Measurements from ENCODE around the gene ENAH.

Gene ENAH

GRCh38 chr1:225451340-225451739, 201.6 kb downstream of the ENAH start:
- ATAC-seq (replicated peaks), result no peak
- H3K27ac Mint-ChIP-seq, result peak overlapping the region in 1 of 2 donors; percentile 63
- no peaks in the 10 kb centered on the region for H3K27me3 Mint-ChIP-seq
- no peaks in the 10 kb centered on the region for H3K9me3 Mint-ChIP-seq
- peaks cover 13% of the 10 kb centered on the region for H3K36me3 Mint-ChIP-seq (ENCODE audit: insufficient read depth)
- no peak for DNase-seq
- no peak overlapping the region for H3K4me3 Mint-ChIP-seq
- H3K4me1 Mint-ChIP-seq (ENCODE audit: low read depth in 2 of 2), result peaks cover 39 to 40% of the 10 kb centered on the region in 2 donors

DNA sequence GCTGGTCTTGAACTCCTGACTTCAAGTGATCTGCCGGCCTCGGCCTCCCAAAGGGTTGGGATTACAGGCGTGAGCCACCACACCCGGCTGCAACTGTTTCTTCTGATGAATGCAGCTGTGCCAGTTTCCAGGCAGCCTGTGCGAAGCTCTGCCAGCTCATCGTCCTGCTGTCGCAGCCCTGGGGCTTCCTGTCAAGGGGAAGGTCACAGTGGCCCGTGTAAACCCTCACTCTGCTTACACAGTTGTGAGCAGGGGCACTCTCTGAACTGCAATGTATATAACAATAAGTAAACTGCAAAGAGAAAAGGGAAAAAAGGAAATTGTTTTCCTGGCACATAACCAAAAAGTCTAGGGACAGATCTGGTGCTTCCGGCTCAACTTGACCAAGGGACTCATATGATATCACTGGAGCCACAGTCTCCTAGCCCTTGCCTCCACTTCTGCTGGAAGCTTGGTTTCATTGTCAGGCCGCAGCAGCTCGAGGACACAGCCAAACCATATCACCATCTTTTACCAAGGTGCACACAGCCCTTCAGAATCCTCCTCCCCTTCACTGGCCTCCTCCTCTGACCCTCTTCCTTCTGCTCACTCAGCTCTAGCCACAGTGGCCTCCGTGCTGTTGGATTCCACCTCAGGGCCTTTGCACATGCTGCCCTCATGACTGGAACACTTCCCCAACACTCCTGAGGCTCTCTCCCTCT, 202.3 kb downstream of the ENAH start:
- no peaks in the 10 kb centered on the region for H3K9me3 Mint-ChIP-seq
- no peak for ATAC-seq (replicated peaks)
- DNase-seq, result no peak
- peaks cover 11% of the 10 kb centered on the region for H3K36me3 Mint-ChIP-seq (ENCODE audit: insufficient read depth)
- H3K4me1 Mint-ChIP-seq (ENCODE audit: low read depth in 2 of 2), result peaks cover 45 to 47% of the 10 kb centered on the region in 2 donors
- no peaks in the 10 kb centered on the region for H3K27me3 Mint-ChIP-seq
- peak overlapping the region in 1 of 2 donors; percentile 63 for H3K27ac Mint-ChIP-seq
- no peak overlapping the region for H3K4me3 Mint-ChIP-seq

DNA sequence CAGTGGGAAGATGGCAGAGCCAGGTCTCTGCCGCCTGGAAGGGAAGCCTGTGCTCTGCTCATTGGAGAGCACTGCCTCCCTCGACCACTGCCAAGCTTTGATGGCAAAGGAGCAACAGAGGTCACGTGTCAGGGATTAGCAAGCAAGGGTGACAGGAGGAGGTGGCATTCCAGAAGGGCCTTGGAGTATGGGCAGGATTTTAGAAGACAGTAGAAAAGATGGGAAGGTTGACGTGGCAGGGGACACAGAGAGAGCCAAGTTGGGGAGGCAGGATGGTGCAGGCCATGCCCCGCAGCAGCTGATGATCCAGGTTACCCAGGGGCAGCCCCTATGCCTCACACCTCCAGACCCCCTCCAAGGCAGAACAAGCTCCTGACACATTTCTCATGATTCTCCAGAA, 203.1 kb downstream of the ENAH start:
- H3K4me1 Mint-ChIP-seq (ENCODE audit: low read depth in 2 of 2), result peaks cover 50 to 51% of the 10 kb centered on the region in 2 donors

DNA sequence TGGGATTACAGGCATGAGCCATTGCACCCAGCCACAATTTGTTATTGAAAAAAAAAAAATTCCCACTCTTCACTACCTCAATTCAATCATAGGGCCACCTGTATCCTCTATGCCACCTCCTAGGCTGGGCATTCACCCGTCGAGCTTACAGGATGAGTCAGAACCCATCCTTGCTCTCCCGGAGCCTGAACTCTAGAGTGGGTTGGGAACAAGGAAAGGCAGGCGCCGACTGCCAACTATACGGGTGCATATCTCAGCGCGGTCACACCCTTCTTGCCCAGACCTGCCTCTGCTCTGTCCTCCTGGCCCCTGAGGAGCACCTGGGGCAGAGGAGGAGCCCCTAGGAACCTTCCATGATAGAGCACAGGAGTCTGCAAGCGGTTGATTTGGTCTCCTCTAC, 203.7 kb downstream of the ENAH start:
- Mint-ChIP-seq H3K4me1 (ENCODE audit: low read depth in 2 of 2) (peaks cover 51 to 52% of the 10 kb centered on the region in 2 donors), H3K27me3 (no peaks in the 10 kb centered on the region), H3K27ac (peak overlapping the region in 1 of 2 donors; percentile 41), H3K9me3 (no peaks in the 10 kb centered on the region), H3K4me3 (no peak overlapping the region), H3K36me3 (ENCODE audit: insufficient read depth) (peaks cover 16% of the 10 kb centered on the region)
- DNase-seq, result no peak
- ATAC-seq (replicated peaks), result no peak

More for the DNA sequence above, 203.1 kb downstream of the ENAH start:
- ATAC-seq (replicated peaks) (no peak), DNase-seq (no peak)
- Mint-ChIP-seq H3K27ac (no peak overlapping the region), H3K4me3 (no peak overlapping the region), H3K27me3 (no peaks in the 10 kb centered on the region), H3K9me3 (no peaks in the 10 kb centered on the region), H3K36me3 (ENCODE audit: insufficient read depth) (peaks cover 12% of the 10 kb centered on the region)

GRCh38 chr1:225448146-225448805, 204.6 kb downstream of the ENAH start:
- DNase-seq, result no peak
- H3K36me3 Mint-ChIP-seq (ENCODE audit: insufficient read depth), result peaks cover 18% of the 10 kb centered on the region
- no peaks in the 10 kb centered on the region for H3K9me3 Mint-ChIP-seq
- peaks cover 49% of the 10 kb centered on the region in 2 donors for H3K4me1 Mint-ChIP-seq (ENCODE audit: low read depth in 2 of 2)
- H3K4me3 Mint-ChIP-seq, result no peak overlapping the region
- H3K27ac Mint-ChIP-seq, result no peak overlapping the region
- ATAC-seq (replicated peaks), result no peak
- H3K27me3 Mint-ChIP-seq, result no peaks in the 10 kb centered on the region

DNA sequence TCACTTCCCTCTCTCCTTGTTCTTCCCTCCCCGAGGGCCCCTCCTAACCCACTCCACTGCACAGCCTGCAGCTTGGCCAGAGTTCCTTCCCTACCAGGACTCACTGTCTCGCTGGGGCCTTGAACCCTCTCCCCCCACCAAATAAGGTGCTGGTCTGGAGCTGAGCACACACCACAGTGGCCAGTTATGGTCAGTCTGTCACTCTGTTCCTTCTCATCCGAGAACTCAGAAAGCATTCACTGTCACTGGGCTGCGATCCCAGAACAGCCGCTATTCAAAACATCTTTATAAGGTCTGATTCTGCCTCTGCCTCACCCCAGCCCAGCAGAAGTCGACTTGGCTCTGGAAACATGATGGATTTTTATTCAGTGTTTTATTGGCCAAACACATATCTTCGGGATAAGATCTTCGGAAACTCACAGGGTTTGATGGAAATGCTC, 205.3 kb downstream of the ENAH start:
- Mint-ChIP-seq H3K27me3 (no peaks in the 10 kb centered on the region), H3K36me3 (ENCODE audit: insufficient read depth) (peaks cover 17% of the 10 kb centered on the region), H3K4me3 (peak overlapping the region in 1 of 2 donors; percentile 40), H3K27ac (peak overlapping the region in 1 of 2 donors; percentile 28), H3K9me3 (no peaks in the 10 kb centered on the region), H3K4me1 (ENCODE audit: low read depth in 2 of 2) (peaks cover 52 to 54% of the 10 kb centered on the region in 2 donors)
- ATAC-seq (replicated peaks), result no peak
- no peak for DNase-seq

- peak overlapping the region in 1 of 2 donors; percentile 28 for H3K27ac Mint-ChIP-seq
- DNase-seq, result no peak
- no peaks in the 10 kb centered on the region for H3K27me3 Mint-ChIP-seq
- no peak for ATAC-seq (replicated peaks)
- H3K36me3 Mint-ChIP-seq (ENCODE audit: insufficient read depth), result peaks cover 15% of the 10 kb centered on the region
- no peaks in the 10 kb centered on the region for H3K9me3 Mint-ChIP-seq
- peaks cover 56 to 58% of the 10 kb centered on the region in 2 donors for H3K4me1 Mint-ChIP-seq (ENCODE audit: low read depth in 2 of 2)
- H3K4me3 Mint-ChIP-seq, result no peak overlapping the region
Measured at GRCh38 chr1:225446981-225447615, 205.8 kb downstream of the ENAH start.

DNA sequence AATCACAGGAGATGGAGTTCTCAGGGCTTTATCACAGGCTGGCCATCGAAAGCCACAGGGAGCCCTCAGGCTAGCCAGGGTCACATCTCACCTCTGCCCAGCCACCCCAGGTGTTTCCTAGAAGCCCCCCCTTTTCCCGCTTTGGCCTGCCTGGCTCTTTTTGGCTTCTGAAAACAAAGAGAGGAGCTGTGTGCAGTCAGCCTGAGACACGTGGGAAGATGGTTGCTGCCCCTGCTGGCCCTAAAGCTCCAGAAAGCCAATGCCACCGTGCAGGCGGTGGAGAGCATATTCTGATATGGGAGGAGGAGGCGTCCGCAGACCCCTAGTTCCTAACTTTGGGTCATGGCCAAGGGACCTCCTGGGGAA, 206.3 kb downstream of the ENAH start:
- DNase-seq (no peak), ATAC-seq (replicated peaks) (no peak)
- Mint-ChIP-seq H3K36me3 (ENCODE audit: insufficient read depth) (peaks cover 15% of the 10 kb centered on the region), H3K4me1 (ENCODE audit: low read depth in 2 of 2) (peaks cover 60 to 61% of the 10 kb centered on the region in 2 donors), H3K27me3 (no peaks in the 10 kb centered on the region), H3K4me3 (peak overlapping the region in 1 of 2 donors; percentile 72), H3K9me3 (no peaks in the 10 kb centered on the region), H3K27ac (peak overlapping the region; percentile 95)

- peak overlapping the region; percentile 95 for H3K27ac Mint-ChIP-seq
- no peaks in the 10 kb centered on the region for H3K9me3 Mint-ChIP-seq
- peak overlapping the region; percentile 66 to 72 for H3K4me3 Mint-ChIP-seq
- H3K36me3 Mint-ChIP-seq (ENCODE audit: insufficient read depth), result peaks cover 15% of the 10 kb centered on the region
- no peak for DNase-seq
- ATAC-seq (replicated peaks), result no peak
- H3K4me1 Mint-ChIP-seq (ENCODE audit: low read depth in 2 of 2), result peaks cover 60 to 62% of the 10 kb centered on the region in 2 donors
- no peaks in the 10 kb centered on the region for H3K27me3 Mint-ChIP-seq
Measured at GRCh38 chr1:225445639-225446594, 207.0 kb downstream of the ENAH start.

GRCh38 chr1:225442123-225442505, 210.8 kb downstream of the ENAH start:
- Mint-ChIP-seq H3K4me3 (peak overlapping the region in 1 of 2 donors; percentile 44), H3K27me3 (no peaks in the 10 kb centered on the region), H3K9me3 (no peaks in the 10 kb centered on the region), H3K27ac (peak overlapping the region; percentile 62 to 95), H3K4me1 (ENCODE audit: low read depth in 2 of 2) (peaks cover 44 to 47% of the 10 kb centered on the region in 2 donors), H3K36me3 (ENCODE audit: insufficient read depth) (peaks cover 12% of the 10 kb centered on the region)
- no peak for DNase-seq
- ATAC-seq (replicated peaks), result no peak

DNA sequence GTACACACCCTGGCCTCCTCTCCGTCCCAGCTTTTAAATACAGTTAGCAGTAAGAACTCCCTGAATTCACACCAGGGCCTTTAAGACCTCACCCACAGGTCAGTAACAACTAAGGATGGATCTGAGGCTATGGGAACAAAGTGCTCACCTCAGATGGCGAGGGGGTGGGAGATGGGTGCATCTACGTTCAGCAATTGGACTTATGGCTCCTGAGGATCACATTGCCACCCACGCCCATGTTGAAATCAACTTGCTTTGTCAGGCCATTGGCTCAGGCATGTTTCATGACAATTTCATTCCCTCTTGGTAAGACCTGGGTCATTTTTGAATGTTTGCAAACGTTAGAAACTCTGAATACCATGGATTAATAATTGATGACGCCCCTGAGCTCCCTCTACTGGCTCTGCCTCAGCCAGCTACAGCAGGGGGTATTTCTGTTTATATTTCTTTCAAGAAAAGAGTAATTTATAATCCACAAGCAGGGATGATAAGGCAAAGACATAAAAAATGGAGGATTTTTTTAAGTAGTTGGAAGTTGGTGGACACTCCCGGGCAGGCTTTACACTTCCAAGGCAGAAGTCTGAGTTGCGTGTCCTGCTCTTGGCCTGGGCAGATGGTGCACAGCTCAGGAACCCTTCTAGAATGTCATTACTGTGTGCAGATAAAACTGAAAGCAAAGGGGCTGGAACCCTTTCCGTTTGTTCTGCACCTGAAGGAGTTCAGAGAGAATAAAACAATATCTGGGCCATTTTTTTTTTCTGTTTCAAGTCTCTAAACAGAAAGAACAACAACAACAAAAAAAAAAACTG, 211.4 kb downstream of the ENAH start:
- no peak for ATAC-seq (replicated peaks)
- H3K27ac Mint-ChIP-seq, result peak overlapping the region in 1 of 2 donors; percentile 62

More for the DNA sequence above, 211.4 kb downstream of the ENAH start:
- Mint-ChIP-seq H3K9me3 (no peaks in the 10 kb centered on the region), H3K4me1 (ENCODE audit: low read depth in 2 of 2) (peaks cover 42 to 47% of the 10 kb centered on the region in 2 donors), H3K4me3 (peak overlapping the region; percentile 44 to 45), H3K36me3 (ENCODE audit: insufficient read depth) (peaks cover 12% of the 10 kb centered on the region), H3K27me3 (no peaks in the 10 kb centered on the region)
- DNase-seq, result no peak

Measured in effector memory CD8-positive, alpha-beta T cell (primary cell).